ENCODE measurements around the gene NISCH.

Gene NISCH
- total RNA-seq = 16.5 to 173 (median 90.1) reads per million in 17 experiments

DNA sequence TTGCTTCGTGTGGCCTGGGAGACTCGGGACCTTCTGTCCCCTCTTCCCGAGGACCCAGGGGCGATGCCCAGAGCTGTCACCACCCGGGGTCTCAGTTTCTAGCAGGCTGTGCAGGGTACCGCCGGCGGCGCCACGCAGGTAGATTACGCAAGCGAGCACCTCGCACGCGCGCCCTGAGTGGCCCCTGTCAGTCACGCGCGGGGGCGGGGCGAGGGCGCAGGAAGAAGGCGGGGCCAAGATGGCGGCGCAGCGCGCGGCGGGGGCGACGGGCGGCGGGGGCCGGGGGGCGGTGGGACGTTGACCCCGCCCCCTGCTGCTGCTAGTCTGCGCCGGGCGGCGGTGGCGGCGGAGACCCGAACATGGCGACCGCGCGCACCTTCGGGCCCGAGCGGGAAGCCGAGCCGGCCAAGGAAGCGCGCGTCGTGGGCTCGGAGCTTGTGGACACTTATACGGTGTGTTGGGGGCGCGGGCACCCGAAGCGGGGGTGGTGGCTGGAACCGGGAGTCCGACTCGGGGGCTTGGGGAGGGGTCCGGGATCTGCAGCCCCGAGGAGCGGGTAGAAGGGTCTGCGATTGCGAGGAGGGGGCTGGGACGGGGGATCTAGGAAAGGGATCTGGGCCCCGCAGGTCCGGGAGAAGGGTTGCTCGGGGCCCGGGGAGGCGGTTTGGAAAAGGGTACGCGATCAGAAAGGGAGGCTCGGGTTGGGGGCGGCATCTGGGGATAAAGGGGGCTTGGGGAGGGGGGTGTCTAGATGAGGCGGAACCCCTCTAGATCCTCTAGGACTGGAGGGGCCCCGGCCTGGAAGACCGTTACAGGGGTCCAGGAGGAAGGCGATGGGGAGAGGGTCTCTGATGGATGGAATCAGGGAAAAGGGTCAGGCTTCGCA, at the start of gene NISCH:
Gene NISCH, plus strand, starts transcription at position 322 of the 886 bp plus-strand sequence. Its CDS starts 38 bp downstream, at position 360.
- DNase-seq = peak; percentile 83 to 97 (median 91)

DNA sequence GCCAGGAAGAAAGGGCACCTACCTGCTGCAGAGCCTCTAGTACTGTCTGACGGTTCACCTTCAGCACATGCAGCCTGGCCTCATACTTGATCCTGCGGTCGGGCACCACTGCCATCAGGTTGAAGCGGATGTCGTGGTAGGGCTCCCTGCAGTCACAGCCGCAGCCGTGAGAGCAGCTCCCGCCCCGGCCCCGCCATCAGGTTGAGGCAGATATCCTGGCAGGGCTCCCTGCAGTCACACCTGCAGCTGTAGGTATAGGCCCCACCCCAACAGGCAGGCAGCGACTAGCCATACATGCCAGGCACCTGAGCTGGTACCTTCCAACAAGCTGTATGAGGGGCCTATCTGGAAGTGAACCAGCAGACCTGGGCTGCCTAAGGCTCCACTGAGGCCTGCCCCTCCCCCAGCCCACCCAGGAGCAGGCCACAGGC, 49.2 kb upstream of the NISCH start:
- DNase-seq = no peak

DNA sequence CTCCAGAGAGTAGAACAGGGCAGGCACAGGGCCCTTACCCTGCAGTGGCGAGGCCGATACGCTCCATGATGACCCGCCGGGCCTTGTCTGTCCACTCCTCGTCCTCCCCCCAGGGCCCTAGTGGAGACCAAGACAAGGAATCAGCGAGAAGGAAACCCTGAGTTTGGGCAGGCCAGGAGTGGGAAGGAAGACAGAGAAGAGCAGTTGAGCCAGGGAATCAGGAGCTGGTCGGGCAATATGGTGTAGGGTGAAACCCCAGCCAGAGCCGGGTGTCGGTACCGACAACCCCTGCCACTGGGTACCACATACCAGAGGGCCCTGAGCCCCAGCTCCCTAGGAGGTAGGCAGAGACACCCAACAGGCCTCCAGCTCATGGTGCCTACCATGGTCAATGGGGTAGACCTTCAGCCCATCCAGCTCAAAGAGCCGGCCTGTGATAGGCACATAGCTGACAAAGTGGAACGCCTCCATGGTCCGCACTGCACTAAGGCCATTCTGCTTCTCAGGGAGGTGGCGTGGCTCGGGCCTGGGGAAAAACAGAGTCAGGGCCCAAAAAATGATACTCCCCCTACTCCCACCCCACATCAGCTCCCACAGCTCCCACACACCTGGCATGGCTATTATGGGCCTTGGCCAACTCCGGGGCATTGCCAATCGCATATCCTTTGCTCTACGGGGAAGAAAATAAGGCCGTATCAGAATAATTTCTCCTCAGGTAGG, 48.5 kb upstream of the NISCH start:
- no peak for DNase-seq

DNA sequence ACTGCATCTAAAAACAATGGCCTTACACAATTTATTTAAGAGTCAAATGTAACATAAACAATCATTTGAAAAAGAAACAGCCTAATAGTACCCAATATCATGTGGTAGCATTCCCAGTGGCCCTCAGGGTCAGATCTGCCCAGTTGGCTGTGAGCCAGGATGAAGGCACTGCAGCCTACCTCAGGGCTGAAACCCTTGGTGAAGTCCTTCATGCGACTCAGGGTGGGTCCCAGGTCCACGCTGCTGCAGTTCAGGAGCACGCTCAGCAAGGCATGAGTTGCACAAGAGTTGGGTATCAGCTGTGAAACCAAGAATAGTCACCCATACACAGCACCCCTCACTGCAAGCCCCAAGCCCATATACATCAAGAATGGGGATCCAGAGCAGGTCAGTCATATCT, 47.6 kb upstream of the NISCH start:
- DNase-seq = no peak

DNA sequence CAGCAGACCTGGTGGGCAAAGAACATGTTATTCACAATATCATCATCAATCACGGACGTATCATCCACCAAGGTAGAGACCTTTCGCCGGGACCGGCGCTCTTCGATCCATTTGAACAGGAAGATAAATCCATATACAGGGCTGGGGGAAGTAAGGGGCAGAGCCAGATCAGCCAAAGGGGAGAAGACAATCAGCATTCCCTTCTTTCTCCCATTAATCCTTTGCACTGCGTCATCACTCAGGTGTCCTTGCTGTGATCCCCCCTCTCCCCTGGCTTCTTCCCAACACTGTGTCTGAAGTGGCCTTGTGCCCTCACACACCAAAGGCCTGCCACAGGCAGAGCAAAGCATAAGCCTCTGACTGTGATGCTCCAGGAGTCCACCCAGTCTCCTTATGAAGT, 46.9 kb upstream of the NISCH start:
- DNase-seq = no peak

DNA sequence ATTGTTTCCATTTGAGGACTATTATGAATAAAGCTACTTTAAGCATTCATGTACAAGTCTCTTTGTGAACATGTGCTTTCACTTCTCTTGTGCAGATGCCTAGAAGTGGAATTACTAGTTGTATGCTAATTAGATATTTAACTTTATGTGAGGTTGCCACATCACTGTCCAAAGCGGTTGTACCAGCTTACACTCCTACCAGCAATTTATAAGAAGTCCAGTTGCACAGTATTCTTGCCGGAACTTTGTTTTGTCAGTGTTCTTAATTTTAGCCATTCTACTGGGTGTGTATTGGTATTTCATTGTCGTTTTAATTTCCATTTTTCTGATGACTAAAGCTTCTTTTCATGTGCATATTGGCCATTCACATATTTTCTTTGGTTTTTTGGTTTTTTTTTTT, 39.6 kb upstream of the NISCH start:
- no peak for DNase-seq

DNA sequence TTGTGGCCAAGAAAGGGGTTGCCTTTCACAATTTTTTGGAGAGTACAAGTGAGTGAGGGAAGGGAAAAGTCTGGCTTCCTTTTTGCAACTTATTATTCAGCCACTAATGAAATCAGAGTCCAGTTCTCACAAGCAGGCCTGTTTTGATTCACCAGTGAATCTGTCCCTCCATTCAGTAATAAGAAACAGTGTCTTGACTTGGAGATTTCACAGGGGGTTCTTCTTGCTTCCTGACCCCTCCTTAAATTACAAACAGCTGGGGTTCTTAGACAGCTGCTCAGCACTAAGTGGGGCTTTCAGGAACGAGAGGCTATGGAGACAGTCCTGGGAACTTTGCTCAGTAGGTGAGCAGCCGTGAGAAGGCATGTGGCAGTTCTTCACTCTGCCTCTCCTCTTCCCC, 35.0 kb upstream of the NISCH start:
- DNase-seq = no peak

DNA sequence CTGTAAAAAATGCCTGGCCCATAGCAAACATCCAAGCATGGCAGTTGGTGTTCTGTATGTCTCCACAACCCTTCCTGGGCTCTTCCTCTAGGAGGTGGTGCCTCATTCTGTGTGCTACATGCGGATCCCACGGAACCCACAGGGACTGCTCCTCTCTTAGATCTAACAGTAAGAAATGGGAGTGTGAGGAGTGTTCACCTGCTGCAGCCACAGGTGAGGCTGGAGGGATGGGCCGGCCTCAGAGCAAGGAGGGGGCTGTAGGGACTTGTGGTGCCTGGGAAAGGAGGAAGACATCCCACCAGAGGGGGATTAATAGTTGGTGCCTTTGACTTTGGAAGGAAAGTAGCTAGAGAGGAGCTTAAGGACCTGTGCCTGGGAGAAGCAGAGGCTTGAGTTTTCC, 32.7 kb upstream of the NISCH start:
- DNase-seq = no peak

DNA sequence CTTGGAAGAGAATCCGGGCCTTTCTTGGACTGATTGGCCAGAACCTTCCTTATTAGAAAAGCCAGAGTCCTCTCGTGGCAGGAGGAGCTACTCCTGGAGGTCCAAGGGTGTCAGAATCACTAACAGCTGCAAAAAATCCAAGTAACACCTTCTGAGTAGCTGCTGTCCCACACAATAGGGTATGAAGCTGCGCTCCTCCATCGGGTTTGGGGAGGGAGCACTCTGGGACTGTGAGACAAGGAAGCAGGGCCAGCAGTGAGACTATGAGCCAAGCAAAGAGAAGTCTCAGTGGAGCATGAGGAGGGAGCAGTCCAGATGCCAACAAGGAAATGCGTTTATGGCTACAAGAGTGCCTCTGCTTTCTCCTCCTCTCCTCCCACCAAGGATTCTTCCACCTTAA, 32.2 kb upstream of the NISCH start:
- DNase-seq = no peak

DNA sequence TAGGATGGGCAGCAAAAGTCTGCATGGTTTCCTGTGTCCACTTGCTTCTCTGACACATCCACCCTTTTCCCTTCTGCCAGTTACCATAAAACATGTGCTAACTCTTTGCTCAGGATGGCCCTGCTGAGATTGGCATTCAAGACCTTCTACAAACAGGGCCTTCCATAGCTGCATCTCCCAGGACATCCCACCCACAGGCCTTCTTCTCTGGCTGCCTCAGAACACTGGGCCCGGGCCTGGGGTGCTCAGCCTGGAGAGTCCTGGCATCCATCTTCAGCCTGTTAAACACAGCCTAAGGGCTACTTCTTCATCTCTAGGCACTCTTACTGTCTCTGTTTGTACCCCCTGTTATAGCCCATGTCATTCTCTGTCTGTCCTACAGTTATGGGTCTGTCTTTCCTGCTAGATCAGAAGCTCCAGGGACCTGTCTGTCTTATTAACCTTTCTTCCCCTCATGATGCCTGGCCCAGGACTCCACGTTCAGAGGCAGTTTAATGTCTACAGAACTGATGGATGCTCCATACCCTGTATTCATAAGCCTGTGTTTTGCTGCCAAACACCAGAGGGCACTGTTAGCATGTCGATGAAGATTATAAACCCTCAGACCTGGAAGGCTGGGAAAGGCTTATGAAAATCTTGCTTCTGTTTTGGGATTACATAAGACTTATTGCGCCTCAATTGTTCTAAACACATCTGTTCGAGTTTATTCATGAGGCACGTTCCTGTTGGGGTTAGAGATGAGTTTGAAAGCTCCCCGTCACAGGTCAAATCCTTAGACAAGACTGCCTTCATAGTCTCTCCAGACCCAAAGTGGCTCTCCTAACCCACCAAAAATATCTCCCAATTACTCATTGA, 27.0 kb upstream of the NISCH start:
- DNase-seq = peak; percentile 76 to 90 (median 80)

DNA sequence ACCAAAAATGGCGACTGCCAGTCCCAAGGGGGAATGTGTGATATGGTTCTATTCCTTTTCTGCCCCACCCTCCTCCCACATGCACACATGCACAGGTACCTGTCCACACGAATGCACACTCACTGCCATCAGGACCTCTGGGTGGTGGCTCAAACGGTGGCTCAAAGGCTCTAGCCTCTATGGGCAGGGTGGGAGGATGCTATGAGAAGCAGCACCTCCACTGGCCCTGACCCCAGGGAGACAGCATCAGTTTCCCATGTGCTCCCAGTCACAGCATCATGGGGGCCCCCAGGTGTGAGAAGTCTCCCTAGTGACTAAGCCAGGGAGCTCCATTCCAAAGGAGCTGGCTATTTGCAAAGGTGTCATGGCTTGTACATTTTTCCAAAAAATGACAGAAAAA, 26.4 kb upstream of the NISCH start:
- DNase-seq = no peak

DNA sequence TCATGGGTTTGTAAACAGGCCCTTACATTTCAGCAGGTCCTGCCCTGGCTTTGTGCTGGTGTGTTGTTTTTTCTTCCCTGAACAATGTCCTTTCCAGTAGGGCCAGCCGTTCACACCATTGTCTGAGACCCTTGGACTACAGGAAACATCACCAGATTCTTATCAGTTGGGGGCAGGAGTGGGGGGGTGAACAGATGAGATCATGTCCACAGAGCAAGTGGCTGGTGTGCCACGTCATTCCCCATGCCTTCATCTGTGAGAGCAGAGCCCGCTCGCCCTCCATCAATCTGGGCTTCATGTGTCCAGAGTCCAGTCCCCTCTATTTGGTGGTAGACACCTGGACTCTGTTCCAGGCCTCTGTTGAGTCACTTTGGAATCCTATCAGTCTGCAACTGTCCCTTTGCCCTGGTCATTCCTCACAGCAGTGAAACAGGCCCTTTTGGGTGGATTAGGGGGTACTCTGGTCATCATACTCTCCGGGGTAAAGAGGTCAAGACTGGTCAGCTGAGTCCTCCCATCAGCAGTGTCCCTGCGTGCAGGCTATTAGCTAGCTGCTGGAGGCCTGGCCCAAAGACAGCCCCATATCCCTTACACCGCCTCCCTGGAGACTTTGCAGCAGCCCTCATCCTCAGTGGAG, 25.5 kb upstream of the NISCH start:
- no peak for DNase-seq

DNA sequence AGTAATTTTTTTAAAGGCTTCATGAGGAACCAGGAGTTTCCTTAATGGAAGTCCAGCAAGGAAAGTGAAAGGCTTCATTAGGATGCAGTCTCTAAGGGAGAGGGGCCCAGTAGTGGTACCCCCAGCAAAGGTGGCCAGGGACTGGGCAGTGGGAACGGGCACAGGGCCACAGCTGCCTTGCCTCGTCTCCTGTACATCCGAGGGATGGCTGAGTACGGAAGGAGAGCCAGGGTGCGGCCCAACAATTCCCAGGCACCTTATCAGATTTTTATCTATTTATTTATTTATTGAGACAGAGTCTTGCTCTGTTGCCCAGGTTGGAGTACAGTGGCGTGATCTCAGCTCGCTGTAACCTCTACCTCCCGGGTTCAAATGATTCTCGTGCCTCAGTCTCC, 25.0 kb upstream of the NISCH start:
- no peak for DNase-seq

DNA sequence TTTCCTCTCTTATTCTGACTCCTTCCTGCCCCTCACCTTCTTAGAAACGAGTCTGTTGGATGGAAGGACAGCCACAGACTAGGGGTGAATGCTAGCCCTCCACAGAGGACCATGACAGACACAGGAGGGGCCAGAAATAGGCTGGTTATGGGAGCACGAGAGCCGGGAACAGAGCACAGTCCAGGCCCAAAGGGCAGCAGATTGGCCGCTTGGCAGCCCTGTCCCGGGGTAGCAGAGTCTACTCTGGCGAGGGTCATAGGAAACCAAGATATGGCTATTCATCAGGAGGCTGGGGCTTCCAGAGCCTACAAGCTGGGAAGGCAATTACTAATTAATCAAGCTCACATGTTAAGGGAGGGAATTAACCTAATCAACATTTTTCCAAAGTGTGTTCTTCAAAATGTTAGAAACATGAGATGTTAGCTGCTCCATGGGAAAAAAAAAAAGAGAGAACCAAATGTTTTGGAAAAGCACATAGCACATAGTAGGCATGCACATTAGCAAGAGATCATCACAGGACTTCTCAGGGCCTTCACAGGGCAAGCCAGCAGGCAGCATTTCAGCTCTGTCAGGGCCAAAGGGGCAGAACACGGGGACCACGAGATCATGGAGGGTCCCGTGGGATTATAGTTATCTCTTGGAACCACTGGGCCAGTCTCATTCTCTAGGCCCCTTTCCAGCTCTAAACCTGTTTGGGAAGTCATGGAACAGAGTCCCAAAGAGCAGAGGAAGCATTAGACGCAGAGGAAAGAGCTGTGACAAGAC, 23.8 kb upstream of the NISCH start:
- DNase-seq = no peak

DNA sequence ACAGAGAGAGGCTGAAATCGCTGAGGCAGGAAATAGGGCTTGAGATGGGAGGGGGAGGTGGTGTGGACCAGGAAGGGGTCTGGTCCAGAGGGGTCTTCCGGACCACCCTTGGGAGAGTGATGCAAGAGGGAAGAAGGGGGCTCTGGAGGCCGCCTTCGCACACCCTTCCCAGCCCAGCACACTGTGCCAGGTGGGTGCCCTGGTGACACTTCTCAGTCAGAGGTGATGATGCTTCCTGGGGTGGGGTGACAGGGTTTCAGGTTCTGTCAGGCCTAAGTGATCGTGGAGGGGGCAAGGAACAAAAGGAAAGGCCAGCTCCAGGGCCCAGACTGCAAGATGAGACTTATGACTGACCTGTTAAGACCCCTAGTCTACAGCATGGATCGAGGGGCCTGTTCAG, 23.2 kb upstream of the NISCH start:
- DNase-seq = no peak

DNA sequence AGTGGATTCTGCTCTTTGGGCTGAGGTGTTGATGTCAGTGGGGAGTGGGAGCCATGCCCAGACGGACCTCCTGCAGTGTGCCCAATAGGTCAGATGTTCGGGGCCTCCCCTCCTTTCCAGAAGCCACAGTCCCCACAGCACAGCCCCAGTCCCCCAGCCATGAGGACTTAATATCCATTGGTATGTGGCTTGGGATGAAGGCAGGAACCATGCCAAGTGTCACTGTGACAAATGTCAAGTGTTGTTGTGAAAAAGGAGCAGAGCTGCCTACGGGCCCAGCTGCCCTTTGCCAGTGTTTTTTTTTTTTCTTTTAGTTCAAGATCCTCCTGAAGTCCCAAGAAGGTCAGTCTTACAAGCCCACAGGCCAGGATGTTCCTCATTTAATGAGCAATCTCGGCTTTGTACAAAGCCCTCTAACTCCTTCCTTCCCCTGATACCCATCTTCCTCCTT, 22.7 kb upstream of the NISCH start:
- DNase-seq = peak; percentile 73 to 89 (median 85)

DNA sequence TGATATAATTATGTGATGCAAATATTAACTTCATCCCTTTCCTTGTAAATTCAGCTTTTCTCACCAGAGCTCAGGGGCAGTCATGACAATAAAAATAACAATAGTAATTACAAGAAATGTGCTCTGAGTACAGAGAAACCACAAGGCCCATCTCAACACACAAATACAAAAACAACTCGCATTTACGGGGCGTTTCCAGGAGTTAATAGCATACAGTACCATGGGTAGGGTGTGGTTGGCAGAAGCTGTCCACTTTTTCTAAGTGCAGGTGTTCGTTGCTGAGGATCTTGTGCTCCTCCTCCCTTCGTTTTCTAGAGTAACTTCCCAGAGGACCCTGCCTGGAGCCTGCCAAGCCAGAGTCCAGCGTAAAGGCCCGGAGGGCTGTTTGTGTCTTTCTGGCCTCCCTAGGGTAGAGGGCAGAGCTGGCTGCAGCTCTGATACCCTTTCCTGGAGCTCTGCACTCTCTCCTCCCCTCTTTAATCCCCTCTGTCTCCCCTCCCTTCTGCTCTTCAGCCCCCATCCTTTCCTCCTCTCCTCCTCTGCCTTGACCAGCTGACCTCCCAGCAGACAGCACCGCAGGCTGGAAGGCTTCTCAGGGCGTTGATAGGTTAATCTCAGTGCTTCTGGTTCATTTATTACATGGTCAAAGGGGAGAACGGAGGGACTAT, 21.9 kb upstream of the NISCH start:
- no peak for DNase-seq

DNA sequence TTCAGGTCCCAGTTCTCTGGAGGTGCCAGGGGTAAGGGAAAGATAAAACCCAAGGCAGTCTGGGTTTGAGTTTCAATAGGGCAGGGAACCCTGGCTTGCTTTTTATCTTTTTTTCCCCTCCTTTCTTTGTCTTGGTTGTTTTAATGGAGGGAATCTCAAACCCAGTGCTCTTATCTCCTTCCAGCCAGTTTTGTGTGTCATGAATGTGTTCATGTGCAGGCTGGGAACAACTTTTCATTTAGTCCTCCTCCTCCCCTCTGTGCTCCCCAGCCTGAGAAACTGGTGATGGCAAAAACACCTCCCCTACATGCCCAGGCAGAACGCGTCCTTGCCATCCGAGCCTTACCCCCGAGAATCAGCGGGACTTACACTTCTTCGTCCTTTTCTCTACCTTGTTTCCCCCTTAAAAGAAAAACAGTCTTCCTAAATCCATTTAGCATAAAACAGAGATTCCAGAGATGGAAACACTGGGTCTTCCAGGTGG, 21.4 kb upstream of the NISCH start:
- no peak for DNase-seq

DNA sequence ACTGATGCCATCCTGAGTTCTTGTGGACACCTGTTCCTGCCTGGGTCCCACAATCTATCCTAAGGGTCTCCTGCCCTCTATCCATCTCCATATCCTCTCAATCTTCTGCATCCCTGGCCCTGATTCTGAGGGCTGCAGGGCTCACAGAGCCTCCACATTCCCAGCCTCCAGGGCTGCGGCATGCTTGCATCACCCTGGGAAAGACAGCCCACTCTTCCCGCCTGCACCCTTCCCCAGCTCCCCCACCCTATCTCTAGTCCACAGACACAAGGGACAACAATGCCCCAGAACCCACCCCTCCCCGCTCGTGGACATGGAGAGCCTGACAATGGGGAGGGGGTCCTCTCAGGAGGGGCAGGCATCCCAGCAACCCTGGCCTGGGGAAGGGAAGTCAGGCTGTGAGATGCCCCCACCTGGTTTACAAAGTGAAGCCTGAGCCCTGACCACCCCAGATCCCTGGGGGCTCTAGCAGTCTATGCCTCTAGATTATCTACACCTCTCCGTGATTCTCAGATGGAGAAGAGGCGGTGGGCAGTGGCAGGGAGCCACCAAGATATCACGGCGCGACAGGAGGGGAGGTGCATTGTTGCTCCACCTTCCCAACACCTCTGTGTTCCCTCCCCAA, 20.8 kb upstream of the NISCH start:
- DNase-seq = no peak

All from suppressor macrophage (primary cell).